ENCODE measurements around the gene MMP20. TPM values are rescaled to one million over a fixed set of nuclear protein-coding genes. Genes with fewer than 3 reads are reported as not detected.

MMP20 gene
- total RNA-seq, 1 experiment from 2014 or later, result not detected

DNA sequence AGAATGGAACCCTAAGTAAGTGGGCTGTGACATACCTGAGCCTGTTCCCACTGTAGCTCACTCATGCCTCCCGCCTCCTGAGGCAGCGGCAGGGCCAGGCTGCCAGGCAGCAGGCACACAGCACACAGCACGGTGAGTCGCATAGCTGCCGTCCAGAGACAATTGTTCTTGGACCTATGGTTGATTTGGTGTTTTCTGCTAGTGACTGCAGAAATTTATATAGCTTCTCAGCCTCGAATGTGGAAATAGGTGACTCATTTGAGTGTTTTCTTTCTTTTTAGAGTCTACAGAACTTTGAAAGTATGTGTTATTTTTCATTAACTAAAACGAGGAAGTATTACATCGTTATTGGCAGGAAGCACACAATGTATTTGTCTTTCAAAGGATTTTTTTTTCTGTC lies 94.6 kb downstream of the MMP20 start, which contains the start of gene MMP7:
Gene MMP7, minus strand, starts transcription at position 190 of the 400 bp plus-strand sequence. Its CDS starts 47 bp downstream, at position 143.
- H3K4me2 ChIP-seq (ENCODE audit: insufficient read depth, insufficient read length, low read length), result no peak within 1 kb of the TSS
- no peak within 1 kb of the TSS for H4K91ac ChIP-seq (ENCODE audit: insufficient read length, low read depth, low read length)
- no peak within 1 kb of the TSS for H3K27ac ChIP-seq (ENCODE audit: insufficient read length, low read depth, low read length)
- no peaks in the 10 kb centered on the region for H3K23me2 ChIP-seq (ENCODE audit: insufficient read length, low read depth, low read length, poor library complexity, severe bottlenecking)
- H3K18ac ChIP-seq (ENCODE audit: insufficient read length, low read depth, low read length), result no peak within 1 kb of the TSS
- H2AK5ac ChIP-seq (ENCODE audit: insufficient read length, low read length), result no peak within 1 kb of the TSS
- no peak within 1 kb of the TSS for H2BK5ac ChIP-seq (ENCODE audit: insufficient read length, low read length)
- no peaks in the 10 kb centered on the region for H3K9me3 ChIP-seq (ENCODE audit: control insufficient read depth, low read depth, low read length)
- no peak within 1 kb of the TSS for H2BK15ac ChIP-seq (ENCODE audit: low read depth, low read length)
- no CpG with 5 or more reads among the region's 8 CpGs for WGBS (ENCODE audit: extremely low coverage, insufficient read length, low lambda C conversion rate)
- H2BK12ac ChIP-seq (ENCODE audit: insufficient read length, low read depth, low read length), result no peak within 1 kb of the TSS
- H3K56ac ChIP-seq (ENCODE audit: insufficient read length, low read depth, low read length), result no peak within 1 kb of the TSS
- no peak within 1 kb of the TSS for H3K27ac Mint-ChIP-seq
- no peaks in the 10 kb centered on the region for H3K79me1 ChIP-seq (ENCODE audit: insufficient read depth, low read depth, low read length, poor library complexity, severe bottlenecking)
- DNase-seq, result no peak
- H3K9me3 Mint-ChIP-seq, result no peaks in the 10 kb centered on the region
- no peaks in the 10 kb centered on the region for H3K36me3 Mint-ChIP-seq (ENCODE audit: insufficient read depth in 1 of 3, low read depth in 3 of 3)
- H2BK20ac ChIP-seq (ENCODE audit: low read depth, low read length, poor library complexity, severe bottlenecking), result no peak within 1 kb of the TSS
- H3K4ac ChIP-seq (ENCODE audit: low read depth, low read length), result no peak within 1 kb of the TSS
- no peak within 1 kb of the TSS for H2AFZ ChIP-seq (ENCODE audit: low read length)
- TF ChIP-seq CTCF (conservative IDR thresholded peaks at IDR 0.05), result no peak
- no peak within 1 kb of the TSS for H3T11ph ChIP-seq (ENCODE audit: low read length)
- no peak within 1 kb of the TSS for H2BK120ac ChIP-seq (ENCODE audit: low read depth, low read length, poor library complexity, severe bottlenecking)
- H3K14ac ChIP-seq (ENCODE audit: insufficient read depth, low read length), result no peak within 1 kb of the TSS
- no peaks in the 10 kb centered on the region for H3K4me1 ChIP-seq (ENCODE audit: insufficient read depth, low read length)
- H3K9ac ChIP-seq (ENCODE audit: extremely low read depth, insufficient read length, low read length), result no peak within 1 kb of the TSS
- H3K79me2 ChIP-seq (ENCODE audit: insufficient read depth, low read length), result no peaks in the 10 kb centered on the region
- H3K27me3 ChIP-seq (ENCODE audit: insufficient read depth, low read length), result no peaks in the 10 kb centered on the region
- no peak within 1 kb of the TSS for H4K8ac ChIP-seq (replicated peaks; ENCODE audit: insufficient read length, low read depth, low read length)
- H3K23ac ChIP-seq (ENCODE audit: insufficient read length, low read depth, low read length), result no peak within 1 kb of the TSS
- H4K20me1 ChIP-seq (ENCODE audit: control insufficient read depth, insufficient read depth, insufficient read length), result no peaks in the 10 kb centered on the region
- no peak within 1 kb of the TSS for H4K5ac ChIP-seq (ENCODE audit: insufficient read length, low read depth, low read length)
- no peaks in the 10 kb centered on the region for H3K27me3 Mint-ChIP-seq (ENCODE audit: low read depth)
- H3K4me1 Mint-ChIP-seq, result no peaks in the 10 kb centered on the region
- no peak within 1 kb of the TSS for H3K4me3 Mint-ChIP-seq

Data from H9 (cell line).